OCI-LY7 (cell line): ENCODE data around the gene ITGAE.

ENCODE experiments used
- CTCF ChIP-seq: fragments of 200-600 bp; sonication (generic); conservative IDR thresholded peaks from 2 replicates; pipeline ENCODE4 v1.5.1; 2014; ENCODE audit warnings: mild to moderate bottlenecking, antibody characterized with exemption, low read length, moderate library complexity, mixed read lengths
- EZH2phosphoT487 ChIP-seq: fragments of 200-600 bp; sonication (generic); IDR thresholded peaks from 2 replicates; pipeline ENCODE4 v1.6.1; 2018; ENCODE audit warnings: low read depth, borderline replicate concordance, mild to moderate bottlenecking, mixed run types, antibody characterized with exemption, low read length, moderate library complexity, mixed read lengths

- TF ChIP-seq CTCF (peak; percentile 95), EZH2phosphoT487 (no peak)
Measured at GRCh38 chr17:3683054-3683511, 117.9 kb downstream of the ITGAE start.
